ENCODE results near the gene KAT6B.

The KAT6B gene

DNA sequence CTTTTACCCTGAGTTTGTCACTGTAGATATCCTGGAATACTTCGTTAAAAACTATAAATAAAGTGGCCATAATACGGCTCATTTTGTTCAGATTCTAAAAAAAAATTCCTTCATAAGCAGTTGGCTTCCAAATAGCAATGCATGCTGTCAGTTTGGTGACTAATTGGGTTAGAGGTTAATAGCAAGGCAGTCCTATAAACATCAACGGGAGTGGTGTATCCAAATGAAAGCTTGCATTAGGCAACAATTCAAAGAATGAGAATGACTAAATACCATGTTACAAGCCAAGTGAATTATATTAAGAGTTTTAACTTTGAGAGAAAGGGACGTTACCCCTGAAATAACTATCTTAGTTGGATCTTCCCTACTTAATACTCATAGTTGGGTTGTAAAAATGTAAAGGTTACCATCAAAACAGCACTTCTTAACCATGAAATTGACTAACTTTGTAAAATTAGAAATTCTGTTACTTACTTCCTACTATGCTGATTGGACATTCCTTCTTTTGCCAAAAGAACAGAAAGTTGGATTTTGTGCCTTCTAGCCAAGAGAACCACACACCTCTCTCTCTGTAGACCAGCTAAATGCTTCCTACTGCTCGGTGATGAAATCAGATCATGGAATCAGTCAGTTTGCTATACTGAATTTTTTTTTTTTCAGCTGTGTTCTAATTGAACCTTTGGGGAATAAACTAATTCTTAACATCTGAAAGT lies 98.0 kb downstream of the KAT6B start:
- no peak for DNase-seq

DNA sequence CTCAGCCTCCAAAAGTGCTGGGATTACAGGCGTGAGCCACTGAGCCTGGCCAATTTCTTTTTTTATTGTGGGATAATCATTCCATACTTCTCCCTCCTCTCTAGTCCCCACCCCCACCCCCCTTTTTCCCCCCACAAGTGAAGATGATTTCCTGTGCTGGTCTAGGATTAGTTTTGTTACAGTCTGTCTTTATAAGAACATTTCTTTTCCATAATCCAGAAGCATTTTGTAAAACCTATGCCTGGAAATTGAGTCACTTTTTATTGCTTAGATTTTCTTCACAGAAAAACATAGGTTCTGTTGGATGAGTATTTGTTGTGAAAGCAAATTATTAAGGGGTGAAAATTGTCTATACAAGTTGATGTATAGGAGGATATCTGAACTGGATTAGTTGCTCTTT lies 98.9 kb downstream of the KAT6B start:
- DNase-seq = no peak

DNA sequence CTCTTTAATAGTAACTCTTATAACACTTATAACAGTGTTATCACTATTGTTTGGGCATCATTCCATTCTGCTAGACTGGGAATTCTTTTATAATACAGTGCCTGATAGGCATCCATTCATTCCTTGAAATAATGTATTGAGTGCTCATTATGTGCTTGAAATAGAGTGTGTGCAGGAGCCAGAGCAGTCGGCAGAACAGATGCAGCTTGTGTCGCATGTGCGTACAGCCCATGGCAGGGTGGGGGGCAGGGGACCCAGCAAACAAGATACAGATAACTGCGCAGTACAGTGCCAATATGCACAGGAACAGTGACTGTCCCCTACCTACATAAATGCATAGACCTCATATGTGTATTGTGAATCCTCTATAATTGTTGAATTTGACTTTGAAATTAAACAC lies 99.3 kb downstream of the KAT6B start:
- no peak for DNase-seq

DNA sequence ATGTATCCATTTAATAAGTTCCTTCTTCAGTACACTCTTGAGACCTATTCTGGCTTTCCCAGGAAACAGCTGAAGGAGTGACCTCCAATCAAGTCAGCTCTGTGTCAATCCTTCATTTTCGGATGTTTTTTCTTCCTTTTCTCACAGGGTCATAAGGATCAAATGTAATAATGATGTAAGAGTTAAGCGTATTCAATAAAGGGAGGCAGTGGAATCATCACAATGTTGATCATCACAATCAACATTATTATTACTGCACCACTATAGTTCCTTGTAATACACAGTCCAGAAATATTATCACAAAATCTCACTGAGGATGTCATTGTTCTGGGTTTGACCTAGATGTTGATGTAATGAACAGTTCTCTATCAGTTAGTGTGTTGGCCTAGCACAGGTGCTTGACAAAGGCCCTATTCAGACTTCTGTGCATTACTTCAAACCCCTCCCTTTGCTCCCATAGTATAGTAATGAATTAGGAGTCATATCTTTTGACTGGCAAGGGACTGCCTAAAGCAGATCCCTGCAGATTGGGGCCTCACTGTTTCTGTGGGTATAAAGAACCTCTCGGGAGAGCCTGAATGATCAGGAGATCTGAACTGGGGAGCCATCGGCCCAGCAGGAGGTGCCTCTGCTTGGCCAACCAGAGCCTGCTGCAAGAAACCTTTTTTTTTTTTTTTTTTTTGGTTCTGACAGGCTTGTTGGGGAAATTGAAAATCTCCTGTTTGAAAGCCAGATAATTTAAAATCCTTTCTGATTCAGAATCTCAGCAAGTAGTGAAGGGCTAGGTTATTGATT lies 100.6 kb downstream of the KAT6B start:
- no peak for DNase-seq

DNA sequence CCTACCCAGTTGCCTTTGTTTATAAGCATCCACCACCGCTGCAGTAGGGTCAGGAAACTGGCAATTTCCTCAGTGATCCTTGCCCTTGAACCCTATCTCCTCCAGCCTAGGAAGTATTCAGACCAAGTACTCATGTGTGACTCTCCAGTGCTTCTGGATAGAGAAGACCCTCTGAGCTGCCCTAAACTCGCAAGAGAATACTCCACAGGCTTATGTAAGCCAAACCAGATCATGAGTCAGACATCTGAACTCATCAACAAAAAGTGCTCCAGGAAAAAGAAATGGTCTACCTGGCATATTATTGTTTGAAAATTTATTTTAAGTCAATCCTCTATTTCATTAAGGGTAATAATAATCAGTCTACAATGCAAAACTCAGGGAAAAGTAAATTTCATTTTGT lies 101.3 kb downstream of the KAT6B start:
- DNase-seq = no peak

DNA sequence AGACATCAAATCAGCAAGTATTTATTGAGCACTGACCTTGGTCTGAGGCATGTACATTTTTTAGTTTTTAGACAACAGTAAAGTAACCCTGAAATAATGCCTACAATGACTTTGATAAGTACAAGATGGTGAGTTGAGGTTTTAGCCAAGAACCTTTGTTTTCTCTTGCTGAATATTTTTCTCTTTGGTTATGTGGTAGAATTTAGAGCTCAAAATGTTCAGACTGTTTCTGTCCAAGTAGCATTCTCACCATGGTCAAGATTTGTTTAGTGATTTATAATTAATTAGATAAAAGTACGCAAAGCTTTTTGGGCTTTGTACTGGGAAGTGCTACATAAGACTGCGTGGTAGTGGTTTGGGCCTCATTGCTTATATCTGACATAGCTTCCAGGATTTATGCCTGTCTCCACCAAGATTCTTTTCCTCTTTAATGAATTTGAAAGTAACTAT lies 102.4 kb downstream of the KAT6B start:
- DNase-seq = no peak

DNA sequence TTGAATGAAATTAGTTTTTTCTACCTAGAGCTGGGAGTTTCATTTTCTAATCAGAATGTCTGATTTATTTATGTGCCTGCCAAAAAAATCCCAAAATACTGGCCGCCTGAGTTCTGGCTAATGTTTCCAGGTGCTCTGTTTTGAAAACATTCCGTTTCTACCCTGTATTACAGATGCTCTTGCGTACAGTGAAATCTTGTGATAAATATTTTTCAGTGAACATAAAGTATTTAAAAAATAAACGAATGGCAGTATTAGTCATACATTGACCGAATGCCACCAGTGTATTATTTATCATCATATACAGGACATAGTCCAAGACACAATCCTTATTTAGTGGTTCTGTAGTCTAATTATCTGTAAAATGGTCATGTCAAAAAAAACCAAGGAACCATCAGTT lies 102.8 kb downstream of the KAT6B start:
- DNase-seq = no peak

DNA sequence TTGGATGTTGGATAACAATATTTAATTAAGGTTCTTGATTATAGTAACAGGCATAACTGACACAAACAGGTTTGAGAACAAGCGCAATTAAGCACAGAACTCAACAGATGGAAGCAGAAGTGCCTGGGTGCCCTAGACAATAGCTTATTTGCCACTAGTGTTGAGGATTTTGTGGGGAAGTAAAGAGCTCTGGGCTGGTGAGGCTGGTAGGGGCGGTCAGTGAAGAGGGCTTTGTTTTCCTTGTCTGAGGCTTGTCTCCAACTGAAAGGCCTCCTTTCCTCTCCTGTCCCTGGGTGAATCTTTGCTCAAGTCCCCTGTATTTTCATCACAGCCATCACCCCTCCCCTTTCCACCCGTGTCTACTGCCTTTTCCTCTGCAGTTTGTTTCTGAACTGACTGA lies 104.6 kb downstream of the KAT6B start:
- DNase-seq = no peak

DNA sequence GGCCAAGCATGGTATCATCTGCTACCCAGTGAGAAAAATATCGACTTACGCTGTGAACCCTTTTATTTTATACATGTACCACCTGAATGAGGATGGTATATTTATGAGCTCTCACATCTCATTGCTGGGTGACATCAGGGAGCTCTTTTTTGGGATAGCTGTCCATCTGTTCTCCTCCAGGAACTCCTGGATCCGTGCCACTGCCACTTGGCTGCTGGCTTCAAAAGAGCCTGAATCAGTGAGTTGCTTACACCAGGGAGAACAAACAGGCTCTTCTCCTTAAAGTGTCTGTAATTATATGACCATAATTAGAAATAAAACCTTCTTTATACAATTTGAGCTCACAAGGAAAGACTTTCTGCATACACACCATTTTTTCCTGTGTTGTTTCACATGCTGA lies 106.2 kb downstream of the KAT6B start:
- no peak for DNase-seq

DNA sequence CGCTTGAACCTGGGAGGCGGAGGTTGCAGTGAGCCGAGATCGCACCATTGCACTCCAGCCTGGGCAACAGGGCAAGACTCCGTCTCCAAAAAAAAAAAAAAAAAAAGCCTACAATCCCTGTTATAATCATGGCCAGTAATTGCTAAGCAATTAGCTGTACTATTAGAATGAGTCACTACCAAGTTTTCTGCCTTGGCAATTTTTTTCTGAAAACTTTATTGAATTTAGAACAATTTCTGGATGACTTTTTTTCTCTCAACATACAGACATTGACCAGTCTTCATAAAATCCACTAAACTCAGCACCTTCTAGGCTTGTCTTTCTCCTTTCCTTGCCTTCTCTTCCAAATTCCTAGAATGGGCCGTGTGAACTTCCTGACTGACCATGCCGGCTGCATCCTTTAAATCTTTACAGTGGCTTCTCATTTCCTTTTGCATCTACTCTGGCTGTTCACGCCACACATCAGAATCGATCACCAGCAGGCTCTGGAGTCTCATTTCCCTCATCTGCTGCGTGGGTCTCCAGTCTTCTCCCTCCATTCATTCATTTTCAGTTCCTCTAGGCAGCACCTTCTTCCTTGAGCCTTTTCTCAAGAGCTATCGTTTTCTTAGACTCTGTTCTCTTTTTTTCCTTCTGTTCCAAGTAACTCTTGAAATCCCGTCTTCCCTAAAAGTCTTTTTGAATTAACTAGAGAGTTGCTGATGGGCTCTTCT lies 107.9 kb downstream of the KAT6B start:
- no peak for DNase-seq

DNA sequence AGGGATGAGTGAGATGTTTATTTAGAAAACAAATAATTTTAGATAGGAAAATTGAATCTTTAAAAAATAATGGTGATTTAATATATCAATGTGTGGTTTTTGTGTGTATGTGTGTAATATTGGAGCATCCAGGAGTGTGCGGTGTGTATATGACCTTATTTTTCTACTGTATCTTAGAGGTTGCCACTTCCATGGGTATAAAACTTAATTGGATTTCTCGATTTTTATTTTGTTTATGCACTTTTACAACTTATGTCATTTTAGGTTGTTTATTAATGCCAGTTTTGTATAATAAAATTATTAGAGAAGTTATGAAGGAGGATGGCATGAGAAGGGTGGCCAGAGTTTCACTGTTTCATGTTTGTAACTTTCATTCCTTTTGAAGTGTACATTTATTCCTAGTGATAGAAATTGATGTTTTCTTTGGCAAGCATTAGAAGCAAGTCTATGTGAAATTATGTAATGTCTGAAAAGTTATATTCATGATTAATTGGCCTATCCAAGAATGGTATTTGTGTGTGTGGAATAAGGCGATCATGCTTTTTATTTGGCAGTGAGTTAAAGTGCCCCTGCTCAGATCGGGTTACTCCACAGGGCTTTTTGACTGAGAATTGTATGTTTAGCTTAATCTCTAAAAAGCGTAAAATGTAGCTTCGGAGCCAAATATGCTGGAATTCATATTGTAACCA lies 110.3 kb downstream of the KAT6B start:
- no peak for DNase-seq

DNA sequence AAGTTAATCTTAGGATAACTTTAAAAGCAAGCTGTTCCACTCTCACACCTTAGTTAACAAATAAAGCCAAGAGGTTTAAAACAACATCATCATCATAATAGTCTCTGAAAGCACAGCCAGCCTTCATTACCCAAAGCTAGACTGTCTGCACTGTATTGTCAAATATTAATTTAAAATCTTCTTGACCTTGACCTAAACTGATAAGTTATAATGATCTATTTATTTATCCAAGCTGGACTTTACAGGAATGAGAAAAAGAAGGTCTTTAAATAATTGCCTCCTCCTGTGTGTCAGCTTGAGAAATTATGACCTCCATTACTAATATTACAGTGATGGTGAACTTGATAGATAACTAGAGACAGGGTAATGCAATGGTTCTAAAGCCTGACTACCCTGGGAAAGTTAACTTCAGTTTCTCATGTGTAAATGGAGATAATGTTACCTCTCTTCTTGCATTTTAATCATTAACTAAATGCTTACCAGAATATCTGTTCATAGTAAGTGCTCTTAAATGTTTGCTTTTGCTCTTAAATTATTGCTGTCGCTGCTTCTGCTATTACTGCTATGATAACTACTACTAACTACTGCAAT lies 111.0 kb downstream of the KAT6B start:
- no peak for DNase-seq

DNA sequence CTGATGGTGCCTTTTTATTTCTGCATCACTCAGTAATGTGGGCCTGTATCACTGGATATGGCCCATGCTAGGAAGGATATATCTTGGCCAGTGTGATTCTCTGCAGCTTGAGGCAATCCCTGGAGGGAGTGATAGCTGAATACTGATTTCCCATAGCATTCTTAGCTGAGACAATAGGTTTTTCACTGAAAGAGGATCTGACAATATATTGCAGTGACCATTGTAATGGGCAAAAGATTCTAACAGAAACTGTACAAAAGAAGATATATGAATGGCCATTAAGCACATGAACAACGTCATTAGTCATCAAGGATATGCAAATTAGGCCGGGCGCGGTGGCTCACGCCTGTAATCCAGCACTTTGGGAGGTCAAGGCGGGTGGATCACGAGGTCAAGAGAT lies 117.8 kb downstream of the KAT6B start:
- DNase-seq = no peak

DNA sequence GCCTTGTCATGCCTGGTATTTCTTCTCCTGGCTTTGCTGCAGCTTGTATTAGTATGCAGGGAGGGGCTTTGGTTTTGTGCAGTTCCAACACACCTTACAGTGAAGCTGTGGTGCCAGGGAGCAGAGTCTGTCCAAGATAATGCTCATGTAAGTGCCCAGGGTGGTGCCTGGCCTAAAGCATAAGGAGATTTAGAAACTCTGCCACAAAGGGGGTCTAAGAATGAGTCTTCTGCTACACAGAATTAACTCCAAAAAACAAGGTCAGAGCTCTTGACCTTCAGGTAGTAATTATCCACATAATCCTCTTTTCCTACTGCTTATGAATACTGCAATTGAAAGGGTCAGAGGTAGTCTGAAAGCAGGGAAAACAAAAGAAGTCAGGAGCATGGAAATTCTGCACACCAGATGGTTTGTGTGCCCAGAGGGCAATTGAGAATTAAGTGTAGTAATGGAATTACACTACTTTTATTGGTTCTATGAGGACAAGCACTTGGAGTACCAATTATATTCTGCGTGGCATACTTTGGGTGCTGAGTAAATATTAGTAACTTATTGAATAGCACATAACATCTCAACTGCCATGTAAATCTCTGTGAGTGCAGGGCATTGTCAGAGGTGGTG lies 121.5 kb downstream of the KAT6B start:
- DNase-seq = no peak

DNA sequence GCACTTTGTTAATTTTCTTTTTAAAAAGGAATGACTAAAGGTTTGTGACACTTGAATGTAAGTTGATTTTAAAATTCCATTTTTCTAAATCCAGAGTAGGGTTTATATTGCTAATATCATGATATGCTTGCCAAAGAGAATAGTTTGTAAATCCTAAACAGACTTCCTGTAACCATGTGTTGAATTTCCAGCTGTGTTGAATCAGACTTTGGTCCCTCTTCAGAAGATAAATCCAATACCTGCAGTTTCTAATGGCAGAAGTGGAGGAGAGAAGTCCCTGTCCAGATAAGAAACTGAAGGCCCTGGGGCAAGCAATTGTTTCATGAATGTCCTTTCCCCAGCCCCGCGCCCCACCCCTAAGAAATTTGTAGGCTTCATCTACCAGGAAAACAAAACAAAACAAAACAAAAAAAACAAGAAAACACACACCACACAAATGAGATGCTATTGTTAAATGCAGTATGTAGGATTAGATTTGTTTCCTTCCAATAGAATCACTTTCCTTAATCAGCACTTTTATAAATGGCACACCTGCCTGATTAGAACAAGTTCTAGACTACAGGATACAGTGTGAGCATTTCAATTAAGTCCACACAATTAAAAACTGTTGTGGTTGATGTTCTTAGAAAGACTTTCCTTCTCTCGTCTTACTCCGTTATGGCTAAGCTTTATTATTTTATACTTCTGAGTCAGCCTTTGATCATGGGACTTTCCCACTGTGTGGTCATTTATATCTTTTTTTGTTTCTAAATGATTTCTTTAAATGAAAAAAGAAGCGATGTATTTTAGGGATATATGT lies 122.8 kb downstream of the KAT6B start:
- no peak for DNase-seq

DNA sequence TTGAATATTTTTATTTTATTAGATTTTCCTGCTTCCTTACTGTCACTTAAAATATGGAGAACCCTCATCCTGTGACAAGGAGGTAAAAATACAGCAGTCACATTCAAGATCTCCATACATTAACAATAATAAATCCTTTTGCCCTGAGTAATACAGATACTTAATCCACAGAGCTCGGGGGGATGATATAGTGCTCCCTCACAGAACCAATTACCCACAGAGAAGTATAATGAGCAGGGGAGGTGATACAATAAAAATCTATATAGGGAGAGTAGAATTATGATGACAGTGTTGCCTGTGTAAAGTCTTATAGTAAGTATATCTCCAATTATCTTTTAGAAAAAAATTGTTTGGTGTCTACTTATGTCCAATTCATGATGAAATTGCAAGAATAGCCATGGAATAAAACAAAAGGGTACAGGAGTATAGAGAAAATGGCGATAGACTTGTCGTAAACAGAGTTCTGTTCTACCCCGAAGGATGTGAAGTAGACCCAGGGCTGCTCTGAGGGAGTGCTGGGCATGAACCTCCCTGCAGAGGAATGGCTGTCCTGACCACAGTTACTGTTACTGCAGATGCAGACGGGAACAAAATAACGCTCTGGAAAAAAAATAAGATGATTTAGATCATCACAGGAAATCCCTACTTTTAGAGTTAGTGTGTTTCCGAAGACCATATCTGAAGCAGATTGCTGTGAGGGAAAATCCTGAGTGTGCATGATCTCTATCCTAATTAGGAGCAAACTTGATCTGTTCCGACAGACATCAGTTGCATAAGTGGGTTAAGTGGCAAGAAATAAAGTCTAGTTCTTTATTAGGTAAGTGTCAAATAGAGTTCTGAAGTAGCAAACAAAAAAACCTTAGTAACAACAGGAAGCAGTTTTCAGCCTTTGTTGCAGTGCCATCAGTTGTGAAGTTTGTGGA lies 123.7 kb downstream of the KAT6B start:
- DNase-seq = no peak

DNA sequence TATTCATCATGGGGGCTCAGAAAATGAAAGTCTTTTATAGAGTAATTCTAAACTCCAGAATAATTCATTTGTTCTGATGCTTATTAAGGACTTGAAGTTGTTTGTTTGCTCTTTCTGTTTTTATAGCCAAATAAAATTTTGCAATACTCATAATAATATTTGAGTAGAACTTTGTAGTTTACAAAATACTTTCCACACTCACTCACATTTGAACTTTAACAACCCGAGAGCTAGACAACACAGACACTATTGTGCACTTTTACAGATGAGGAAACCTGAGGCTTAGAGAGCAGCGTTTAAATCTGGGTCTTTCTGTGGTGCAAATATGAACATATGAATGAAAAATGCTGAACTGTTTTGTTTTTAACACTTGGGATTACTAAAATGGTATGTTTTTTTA lies 126.8 kb downstream of the KAT6B start:
- DNase-seq = no peak

DNA sequence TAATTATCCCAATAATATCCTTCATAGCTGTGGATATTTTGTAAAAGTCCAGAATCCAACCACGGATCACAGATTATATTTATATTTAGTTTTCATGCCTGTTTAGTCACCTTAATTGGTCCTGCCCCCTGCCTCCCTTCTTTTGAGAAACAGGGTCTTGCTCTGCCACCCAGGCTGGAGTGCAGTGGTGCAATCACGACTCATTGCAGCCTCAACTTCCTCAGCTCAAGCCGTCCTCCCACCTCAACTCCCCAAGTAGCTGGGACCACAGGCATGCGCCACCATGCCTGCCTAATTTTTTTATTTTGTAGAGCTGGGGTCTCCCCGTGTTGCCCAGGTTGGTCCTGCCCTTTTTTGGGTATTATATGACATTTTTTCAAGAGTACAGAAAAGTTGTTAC lies 129.4 kb downstream of the KAT6B start:
- no peak for DNase-seq

DNA sequence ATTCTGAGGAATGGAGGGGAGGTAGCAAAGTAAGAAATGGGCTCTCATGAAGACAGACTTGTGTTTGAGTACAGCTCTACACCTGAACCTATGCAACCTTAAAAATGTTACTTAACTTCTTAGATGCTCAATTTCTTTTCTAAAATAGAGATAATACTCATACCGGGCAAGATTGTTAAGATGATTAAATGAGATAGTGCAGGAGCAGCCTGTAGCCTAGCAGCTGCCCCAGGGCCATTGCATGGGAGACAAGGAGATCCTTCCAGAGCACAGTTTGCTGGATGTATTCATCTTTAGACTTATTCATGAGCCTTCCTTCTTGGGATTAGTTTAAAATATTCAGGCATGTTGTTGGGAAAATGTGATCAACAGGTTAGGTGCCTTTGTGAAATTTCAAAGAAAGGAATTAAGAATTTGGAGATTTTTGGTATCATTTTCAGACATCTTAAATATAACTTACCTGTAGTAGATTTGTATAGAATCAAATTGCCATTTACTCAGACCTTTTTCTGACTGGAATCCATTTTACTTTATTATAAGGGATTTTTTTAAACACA lies 130.2 kb downstream of the KAT6B start:
- no peak for DNase-seq

Data from 8988T (cell line).